GM18868 (cell line): Measurements from ENCODE around the gene KIF5A.
"Not testable (repeated sequence)": the region's sequence is repeated elsewhere in the genome, so short reads cannot be mapped to it uniquely, and the experiment has no call there.

Experiments
- ATAC-seq: cut with Tn5 transposase; IDR thresholded peaks from one replicate; pipeline ENCODE4 v1.9.1; 2021; ENCODE audit warnings: mild to moderate bottlenecking, moderate library complexity; ENCODE audit not compliant: unreplicated experiment

Gene KIF5A

DNA sequence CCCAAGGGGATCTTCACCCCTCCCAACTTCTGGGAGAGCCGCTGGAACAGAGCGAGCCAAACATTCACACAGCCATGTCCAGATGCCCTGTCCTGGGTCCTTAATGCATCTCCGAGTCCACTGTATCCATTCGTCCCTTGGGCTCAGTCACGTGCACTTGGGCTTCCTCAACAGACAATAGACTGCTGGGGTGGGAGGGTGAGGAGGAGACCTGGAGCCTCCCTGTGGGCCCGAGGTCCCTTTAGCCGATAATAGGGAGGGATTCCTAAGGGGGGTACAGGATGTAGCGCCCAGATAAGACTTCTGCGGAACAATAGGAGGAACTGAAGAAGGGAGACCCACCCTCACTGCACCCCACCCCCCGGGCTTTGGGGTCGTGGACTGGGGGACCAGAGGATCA lies 68.1 kb downstream of the KIF5A start:
- ATAC-seq, result no peak

DNA sequence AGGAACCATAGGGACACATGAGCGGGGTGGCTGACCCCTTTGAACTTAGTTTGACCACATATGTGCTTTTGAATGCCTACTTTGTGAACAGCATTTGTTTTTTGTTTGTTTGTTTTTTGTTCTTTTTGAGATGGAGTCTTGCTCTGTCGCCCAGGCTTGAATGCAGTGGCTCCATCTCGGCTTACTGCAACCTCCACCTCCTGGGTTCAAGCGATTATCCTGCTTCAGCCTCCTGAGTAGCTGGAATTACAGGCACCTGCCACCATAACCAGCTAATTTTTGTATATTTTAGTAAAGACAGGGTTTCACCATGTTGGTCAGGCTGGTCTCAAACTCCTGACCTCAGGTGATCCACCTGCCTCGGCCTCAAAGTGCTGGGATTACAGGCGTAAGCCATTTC lies 68.6 kb downstream of the KIF5A start:
- not testable (repeated sequence) for ATAC-seq

DNA sequence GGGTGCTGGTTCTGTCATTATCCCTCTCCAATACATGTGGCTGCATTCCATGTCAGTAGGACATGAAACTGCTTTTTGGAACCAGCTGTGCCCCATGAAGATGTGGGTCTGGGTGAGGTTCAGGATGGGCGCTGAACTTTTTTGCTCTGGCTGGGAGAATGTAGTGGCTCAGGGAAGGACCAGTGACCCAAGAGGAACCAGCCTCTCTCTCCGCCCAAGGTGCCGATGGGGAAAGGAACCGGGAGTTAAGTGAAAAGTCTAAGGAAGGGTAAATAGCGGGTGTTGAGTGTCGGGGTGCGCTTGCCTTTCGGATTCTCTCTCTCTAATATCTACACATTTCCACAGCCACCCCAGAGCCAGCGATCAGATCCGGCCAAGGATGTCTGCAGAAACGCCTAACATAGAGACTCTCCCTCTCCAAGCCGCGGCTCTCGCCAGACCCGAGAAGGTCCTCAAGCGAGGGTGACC lies 69.2 kb downstream of the KIF5A start:
- no peak for ATAC-seq

DNA sequence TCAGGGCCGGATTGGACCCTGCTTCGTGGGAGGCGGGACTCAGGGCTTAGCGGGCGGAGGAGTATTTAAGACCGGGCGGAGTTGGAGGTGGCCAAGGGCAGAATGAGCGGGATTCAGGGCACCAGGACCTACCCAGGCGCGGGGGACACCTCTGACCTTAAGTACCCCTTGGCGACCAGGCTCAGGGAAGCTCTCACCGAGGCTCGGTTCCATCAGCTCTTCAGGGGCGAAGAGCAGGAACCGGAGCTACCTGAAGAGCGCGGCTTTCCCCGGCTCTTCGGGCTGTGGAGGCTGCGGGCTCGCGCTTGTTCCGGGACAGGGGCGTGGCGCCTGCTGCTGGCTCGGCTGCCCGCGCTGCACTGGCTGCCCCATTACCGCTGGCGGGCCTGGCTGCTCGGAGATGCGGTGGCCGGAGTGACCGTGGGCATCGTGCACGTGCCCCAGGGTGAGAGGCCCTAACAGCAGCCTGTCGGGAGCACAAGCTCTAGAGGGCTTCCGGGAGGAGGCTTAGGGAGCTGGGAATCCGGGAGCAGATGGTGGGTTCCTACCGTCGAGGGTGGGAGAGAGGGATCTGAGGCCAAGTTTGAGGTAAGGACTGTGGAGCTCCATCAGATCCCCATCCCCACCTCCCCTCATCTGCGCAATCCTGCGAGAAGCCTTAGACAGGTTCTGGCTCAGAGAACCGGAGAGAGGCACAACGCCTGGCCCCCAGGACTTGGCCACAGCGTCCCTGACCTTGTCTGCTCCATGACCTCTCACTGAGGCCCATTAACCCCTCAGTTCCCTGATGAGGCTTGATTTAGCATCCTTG lies 69.8 kb downstream of the KIF5A start:
- no peak for ATAC-seq

DNA sequence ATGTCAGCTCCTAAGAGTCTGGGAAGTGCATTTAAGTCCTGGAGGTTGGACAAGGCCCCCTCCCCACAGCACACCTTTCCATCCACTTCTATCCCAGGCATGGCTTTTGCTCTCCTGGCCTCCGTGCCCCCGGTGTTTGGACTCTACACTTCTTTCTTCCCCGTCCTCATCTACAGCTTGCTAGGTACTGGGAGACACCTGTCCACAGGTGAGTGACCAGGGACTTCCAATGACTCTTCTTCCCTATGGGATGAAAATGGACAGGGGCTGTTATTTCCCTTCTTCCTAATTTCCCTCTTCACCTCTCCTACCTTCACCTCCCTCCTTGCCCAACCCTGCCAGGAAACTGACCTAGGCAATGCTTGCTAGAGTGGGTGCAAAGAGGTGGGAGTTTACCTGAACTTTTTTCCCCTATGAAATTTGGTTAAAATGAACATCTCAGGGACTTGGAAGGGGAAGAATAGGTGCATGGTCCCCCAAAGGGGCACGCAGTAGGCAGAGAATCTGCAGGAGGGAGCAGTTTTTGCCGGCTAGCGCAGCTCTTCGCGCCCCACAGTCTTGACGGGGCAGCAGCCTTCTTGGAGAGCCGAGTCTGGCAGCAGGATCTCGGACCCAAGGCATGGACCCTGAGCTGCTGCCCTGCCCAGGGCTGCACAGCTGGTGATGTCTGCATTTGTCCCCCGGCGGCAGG lies 70.5 kb downstream of the KIF5A start:
- ATAC-seq, result no peak

DNA sequence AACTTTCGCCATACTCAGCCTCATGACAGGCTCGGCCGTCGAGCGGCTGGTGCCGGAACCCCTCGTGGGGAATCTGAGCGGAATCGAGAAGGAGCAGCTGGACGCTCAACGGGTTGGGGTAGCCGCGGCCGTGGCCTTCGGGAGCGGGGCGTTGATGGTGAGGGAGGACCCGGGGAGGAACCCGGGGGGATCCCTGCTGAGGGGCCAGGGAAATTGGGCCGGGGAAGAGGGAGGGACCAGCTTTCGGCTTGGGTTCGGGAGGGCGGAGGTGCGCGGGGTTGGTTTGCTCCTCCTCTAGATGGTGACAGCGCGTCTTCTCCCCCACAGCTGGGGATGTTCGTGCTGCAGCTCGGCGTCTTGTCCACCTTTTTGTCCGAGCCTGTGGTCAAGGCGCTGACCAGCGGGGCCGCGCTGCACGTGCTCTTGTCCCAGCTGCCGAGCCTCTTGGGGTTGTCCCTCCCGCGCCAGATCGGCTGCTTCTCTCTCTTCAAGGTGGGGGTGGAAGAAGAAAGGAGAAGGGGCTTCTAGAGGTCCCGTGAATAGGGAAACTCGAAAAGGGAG lies 71.2 kb downstream of the KIF5A start:
- ATAC-seq, result no peak

DNA sequence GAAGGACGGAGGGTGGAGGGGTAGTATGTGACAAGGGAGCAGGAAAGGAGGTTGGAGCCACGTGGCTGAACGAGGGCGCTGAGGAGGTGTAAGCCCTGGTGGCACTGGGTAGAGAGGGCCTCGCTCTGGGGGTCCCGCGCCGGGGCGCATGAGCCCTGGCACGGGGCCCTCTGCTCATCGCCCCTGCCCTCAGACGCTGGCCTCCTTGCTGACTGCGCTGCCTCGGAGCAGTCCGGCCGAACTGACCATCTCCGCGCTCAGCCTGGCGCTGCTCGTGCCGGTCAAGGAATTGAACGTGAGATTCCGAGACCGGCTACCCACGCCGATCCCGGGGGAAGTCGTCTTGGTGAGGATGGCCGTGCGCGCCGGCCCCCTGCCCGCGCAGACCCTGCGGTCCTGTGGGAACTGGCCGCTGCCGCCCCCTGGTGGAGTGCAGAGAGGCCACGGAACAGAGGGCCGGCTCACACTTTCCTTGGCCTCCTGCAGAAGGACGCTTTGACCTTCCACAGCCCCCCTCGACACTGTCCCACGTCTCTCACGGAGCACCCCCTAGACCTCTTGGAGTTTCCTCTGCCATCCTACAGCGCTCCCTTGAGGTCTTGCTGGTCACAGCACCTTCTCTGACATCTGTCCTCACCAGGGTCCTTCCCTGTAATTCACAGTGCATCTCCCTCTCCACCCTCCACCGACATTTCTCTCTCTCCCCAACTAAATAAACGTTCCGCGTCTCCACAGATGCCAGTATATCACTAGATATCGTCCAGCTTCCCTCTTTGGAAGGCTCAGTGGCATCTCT lies 71.9 kb downstream of the KIF5A start:
- no peak for ATAC-seq

DNA sequence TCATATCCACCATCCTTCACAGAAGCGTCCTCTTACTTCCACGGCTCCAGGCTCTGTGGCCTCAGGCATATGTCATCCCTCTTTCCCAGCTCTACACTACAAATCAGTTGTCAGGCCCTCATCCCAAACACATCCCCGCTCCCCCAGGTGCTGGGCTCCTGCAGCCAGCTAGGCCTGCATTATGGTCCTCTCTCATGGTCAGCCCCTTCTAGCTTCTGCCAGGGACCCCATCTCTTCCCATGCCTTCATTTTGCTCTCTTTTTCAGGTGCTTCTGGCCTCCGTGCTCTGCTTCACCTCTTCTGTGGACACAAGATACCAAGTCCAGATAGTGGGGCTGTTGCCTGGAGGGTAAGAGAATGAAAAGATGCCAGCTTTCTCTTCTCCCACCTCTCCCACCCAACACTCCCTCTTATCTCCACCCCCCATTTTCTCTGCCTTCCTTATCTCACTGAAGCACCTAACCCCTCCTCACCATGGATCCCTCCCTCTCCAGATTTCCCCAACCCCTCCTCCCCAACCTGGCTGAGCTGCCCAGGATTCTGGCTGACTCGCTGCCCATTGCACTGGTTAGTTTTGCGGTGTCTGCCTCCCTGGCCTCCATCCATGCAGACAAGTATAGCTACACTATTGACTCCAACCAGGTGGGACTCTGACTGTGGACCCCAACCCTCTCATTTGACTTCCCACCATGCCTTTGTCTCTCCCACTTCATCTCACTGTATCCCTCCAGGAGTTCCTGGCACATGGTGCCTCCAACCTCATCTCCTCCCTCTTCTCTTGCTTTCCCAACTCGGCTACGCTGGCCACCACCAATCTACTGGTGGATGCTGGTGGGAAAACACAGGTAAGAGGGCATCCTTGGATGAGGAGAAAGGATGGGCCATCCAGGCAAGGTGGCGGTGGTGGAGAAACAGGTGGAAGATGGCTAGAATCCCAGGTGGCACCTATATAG lies 72.7 kb downstream of the KIF5A start:
- no peak for ATAC-seq

DNA sequence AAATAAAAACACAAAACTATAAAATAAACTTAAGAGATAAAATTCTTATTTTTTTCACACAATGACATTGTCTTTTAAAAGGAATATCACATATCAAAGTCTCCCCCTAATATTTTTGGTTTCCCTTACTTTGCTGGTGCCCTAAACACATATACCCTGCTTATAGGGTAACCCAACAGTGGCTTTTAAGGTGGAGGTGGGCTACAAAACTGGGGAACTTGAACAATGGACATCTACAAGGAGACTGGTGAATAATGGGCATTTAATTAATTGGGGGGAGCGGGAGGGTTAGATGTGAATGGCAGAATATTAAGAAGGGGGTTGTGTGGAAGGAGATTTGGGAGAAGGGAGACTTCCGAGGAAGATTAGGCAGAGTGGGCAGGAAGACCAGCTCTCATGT lies 73.5 kb downstream of the KIF5A start:
- no peak for ATAC-seq

DNA sequence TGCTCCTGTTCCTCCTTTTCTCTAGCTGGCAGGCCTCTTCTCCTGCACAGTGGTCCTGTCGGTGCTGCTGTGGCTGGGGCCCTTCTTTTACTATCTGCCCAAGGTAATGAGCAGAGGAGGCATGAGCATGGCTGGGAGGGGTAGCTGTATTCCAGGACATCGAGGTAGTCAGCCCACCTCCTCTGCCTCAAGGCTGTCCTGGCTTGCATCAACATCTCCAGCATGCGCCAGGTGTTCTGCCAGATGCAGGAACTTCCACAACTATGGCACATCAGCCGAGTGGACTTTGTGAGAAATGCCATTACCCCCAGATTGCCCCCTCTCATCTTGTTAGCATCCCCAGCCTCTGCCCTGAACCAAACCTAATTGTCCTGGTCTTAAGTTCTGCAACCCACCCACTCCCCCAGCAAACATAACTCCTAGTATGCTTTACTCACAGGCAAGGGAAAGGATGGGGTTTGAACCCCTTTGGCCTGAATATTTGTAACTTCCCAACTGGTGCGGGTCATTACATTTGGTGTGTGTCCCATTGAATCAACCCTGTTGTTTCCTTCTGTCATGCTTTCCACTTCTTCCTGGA lies 74.1 kb downstream of the KIF5A start:
- no peak for ATAC-seq

DNA sequence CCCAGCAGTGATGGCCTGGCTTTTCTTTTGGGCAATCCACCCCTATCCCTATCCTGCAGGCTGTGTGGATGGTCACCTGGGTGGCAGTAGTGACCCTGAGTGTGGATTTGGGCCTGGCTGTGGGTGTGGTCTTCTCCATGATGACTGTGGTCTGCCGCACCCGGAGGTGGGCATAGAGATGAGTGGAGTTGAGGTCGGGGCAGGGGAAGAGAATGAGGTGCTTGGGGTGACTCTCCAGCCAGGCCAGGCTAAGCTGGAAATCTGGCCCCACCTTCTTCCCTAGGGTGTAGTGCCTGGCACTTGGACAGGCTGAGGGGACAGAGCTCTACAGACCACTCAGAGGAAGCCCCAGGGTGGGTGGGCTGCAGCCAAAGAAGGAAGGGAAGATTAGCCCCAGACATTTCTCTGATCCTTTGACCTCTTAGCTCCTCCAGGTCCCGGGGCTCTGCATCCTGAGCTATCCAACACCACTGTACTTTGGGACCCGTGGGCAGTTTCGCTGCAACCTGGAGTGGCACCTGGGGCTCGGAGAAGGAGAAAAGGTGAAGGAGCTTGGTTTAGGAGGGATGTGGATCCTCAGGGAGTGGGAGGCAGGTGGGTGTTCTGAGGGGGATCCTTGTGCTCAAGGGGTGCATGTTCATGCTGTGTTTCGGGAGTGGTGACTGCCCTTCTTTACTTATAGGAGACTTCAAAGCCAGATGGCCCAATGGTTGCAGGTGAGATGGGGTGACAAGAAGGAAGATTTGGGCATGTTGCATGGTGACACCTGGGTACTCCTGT lies 74.8 kb downstream of the KIF5A start:
- ATAC-seq, result no peak

DNA sequence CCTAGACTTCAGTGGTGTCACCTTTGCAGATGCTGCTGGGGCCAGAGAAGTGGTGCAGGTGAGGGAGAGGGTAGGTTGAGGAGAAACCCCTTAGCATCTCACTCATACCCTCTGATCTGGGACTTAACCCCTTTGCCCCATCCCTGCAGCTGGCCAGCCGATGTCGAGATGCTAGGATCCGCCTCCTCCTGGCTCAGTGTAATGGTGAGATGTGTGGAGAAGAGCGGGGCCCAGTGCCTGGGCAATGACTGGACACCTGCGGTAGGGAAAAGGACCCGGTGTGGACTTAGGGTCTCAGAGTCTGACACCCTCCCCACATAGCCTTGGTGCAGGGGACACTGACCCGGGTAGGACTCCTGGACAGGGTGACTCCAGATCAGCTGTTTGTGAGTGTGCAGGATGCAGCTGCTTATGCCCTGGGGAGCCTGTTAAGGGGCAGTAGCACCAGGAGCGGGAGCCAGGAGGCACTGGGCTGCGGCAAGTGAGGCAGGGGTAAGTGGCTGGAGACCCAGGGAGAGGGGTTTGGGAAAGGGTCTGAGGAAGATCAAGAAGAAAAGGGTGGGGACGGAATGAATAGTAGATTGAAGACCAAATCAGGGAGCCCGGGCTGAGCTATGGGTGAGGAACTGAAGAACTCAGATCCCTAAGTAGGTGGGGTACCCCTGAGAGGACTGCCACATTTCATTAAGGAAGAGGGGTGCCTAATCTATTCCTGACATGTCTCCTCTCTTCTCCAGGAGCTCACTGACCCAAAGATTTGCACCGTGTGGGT lies 75.6 kb downstream of the KIF5A start:
- ATAC-seq, result no peak

DNA sequence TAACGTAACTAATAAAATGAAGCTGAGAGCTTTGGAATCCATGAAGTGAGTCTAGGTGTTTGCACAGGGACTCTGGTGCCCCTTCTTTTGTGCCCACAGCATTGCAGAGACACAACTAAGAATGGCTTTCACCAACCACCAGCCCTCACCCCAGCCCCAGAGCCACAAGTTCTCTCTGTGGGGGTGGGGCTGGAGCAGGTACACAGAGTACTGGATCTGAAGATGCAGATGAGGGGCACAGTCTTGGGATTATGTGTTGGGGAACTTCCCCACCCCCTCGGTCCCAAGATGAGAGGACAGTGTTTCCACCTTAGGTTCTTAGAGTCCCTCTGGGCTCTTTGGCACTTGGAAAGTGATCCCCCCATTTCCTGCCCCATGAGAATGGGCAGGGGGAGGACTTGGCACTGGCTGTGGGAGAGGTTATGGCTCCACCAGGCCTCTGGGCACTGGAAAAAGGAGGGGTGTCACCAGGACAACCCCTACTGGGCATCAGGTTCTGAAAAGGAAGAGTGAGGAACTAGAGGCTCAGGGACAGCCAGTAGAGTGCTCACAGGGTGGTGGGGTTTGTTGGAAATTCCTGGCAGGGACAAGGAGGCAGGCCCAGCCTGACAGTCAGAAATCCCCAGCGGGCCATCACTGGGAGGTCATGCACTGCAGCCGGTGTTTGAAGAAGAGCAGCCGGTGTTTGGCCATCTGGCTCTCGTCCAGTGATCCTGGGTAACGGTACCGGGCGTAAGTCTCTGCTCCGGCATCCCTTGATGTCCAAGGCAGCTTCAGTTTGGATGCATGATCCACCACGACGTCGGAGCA lies 76.5 kb downstream of the KIF5A start:
- ATAC-seq, result no peak

DNA sequence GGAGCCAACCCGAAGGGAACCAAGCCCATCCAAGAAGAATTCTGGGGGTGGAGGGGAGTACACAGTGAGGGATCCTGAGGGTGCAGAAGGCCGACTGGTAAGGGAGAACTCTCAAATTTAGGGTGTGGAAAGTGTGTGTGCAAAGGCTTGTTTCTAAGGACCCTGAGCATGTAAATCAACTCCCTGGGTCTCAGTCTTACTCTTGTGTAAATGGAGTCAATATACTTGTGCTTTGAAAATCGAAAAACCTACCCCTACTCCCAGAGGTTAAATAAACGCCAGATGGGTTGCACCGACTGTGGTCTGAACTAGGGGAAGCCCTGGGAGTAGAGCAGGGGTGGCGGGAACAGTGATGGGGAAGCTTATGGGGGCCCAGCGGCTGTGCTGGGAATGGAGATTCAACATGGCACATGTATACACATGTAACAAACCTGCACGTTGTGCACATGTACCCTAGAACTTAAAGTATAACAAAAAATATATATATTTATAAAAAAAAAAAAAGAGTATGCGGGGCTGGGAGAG lies 77.1 kb downstream of the KIF5A start:
- ATAC-seq, result no peak

DNA sequence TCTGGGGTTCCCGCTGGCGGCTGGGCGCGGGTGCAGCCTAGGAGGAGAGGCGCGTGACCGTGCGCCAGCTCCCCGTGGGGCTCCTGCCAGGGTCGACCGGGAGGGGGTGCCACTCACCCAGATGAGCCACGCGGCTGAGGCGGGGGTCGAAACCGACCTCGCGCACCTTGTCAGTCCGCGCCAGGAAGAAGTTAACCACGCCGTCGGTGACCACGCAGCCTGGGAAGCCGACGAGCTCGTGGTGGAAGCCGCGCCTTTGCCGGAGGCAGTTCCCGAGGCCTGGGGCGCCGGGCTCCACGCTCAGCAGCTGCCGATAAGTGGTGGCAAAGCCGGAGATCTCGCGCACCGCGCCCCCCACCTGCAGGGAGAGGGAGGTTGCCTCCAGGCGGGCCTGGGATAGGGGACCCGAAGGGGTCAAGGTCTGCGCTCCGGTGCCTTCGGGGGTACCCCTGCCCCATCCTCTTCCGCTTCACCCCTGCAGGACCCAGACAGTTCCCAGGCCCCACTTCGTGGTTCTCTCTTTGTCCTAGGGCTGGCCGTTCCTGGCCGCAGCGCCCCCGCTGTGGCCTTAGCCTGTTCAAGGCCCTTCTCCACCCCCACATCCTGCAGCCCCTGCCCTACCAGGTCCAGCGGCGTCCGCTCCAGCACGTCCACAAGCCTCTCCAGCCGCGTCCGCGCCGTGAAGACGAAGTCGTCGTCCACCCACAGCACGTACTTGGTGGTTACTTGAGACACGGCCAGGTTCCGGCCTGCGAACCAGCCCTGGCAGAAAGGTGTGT lies 77.8 kb downstream of the KIF5A start:
- no peak for ATAC-seq
